Activated naive CD4-positive, alpha-beta T cell (primary cell): Measurements from ENCODE around the gene NPDC1.

Experiments
- DNase-seq, 4 experiments: peaks; one replicate each; lab custom pipeline; 2025; lab: John Stamatoyannopoulos, UW

NPDC1 gene

GRCh38 chr9:136994180-136994887 lies 51.6 kb downstream of the NPDC1 start:
- no peak for DNase-seq

DNA sequence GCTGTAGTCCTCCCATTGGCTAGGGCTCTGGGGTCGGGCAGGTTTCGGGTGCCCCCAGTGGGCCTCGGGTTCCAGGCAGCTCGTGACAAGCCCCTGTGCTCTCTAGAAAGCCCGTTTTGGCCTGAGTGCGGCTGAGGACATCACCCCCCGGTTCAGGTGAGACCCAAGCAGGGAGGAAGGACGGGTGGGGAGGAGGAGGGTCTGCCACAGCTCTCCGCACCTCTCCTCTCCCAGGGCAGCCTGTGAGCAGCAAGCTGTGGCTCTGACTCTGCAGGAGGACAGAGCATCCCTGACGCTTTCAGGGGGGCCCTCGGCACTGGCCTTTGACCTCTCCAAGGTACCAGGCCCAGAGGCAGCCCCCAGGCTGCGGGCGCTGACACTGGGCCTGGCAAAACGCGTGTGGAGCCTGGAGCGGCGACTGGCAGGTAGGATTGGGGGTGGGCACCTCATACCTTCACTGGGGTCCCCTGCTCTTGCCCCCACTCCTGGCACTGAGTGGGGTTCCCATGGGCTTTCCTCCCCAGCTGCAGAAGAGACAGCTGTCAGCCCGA lies 53.1 kb downstream of the NPDC1 start:
- DNase-seq, result no peak

DNA sequence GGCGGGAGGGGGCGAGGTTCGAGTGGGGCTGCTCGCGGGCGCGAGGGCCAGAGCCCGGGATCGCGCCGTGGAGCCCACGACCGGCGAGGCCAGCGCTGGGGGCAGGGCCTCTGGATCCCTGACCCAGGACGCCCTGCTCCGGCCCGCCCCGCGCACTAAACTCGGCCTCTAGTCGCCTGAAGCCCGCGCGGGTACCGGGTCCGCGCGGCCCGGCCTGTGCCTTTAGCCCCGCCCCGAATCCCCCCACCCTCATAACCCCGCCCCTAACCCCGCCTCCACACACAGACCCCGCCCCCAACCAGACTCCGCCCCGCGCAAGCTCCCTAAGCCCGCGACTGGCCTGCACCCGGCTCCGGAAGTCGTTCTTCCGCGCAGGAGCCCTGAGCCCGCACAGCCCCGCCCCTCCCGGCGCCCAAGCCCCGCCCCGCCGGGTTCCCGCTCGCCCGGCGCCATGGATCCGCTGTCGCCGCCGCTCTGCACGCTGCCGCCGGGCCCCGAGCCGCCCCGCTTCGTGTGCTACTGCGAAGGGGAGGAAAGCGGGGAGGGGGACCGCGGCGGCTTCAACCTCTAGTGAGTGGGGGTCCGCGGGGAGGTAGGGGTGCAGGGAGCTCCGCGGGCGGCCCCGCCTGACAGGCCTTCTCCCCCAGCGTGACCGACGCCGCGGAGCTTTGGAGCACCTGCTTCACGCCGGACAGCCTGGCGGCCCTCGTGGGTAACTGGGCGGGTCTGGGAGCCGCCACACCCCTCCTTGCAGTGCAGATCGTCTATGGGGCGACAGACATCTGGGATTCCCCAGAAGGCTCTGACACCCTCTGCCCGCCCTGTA lies 53.8 kb downstream of the NPDC1 start, which contains the start of gene PAXX:
PAXX (plus strand) TSS at position 430 of the 826 bp plus-strand sequence; CDS start at position 452, 22 bp downstream.
- DNase-seq, result peak; percentile 81 to 95 (median 90)

DNA sequence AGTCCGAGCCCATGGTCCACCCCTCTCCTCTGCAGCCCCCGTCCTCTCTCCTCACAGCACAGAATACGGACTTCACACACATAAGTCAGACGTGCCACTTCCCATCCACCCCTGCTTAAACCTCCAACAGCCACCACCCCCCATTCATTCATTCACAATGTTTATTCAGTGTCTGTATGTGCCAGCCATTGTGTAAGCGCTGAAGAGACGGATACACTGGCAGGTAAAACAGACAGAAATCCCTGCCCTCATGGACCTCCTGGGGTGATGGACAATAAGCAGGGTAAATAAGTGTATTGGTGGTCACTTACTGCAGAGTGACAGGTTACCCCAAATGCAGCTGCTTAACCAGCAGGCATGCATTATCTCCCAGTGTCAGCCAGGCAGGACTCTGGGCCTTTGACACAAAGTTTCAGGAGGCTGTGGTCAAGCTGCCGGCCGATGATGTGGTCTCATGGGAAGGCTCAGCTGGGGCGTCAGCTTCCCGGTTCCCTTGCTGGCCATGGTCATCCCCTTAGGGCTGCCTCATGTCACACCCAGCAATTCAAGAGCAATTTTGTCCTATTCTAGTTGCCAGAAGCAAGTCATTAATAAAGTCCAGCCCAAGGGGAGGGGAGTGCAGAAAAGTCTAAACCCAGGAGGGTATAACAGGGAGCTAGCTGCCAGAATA lies 55.6 kb downstream of the NPDC1 start:
- DNase-seq, result no peak
